ENCODE results near the gene CYP4F22.
A peak's percentile ranks its signal among the peaks of the same experiment; 100 is the strongest.
"Not testable (repeated sequence)": the region's sequence is repeated elsewhere in the genome, so short reads cannot be mapped to it uniquely, and the experiment has no call there.

CYP4F22 gene

GRCh38 chr19:15577184-15577771, 69.0 kb downstream of the CYP4F22 start:
- DNase-seq, result no peak

- DNase-seq, result no peak
Observed at GRCh38 chr19:15583346-15583745, 75.0 kb downstream of the CYP4F22 start.

GRCh38 chr19:15584095-15584494, 75.8 kb downstream of the CYP4F22 start:
- no peak for DNase-seq

DNA sequence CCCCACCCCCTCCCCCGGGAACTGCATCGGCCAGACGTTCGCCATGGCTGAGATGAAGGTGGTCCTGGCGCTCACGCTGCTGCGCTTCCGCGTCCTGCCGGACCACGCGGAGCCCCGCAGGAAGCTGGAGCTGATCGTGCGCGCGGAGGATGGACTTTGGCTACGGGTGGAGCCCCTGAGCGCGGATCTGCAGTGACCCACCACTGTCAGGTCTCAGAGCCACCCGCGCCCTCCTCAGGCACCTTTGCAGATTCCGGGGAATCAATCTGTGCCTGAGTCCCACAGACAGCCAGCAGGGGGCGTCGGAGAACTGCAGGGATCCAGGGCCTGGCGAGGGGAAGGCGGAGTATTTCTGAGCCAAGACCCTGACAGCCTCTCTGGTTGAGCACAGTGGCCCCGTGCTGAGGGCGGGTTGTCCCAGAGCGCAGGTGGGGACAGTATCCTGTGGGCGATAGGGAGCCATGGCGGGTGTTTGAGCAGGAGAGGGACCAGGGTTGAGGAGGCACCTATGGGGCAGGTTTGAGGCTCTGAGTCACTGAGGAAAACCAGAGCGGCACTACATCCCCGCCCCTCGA, 76.3 kb downstream of the CYP4F22 start:
- peak in 7 of 14 donors; percentile 2 to 39 (median 24) for DNase-seq

GRCh38 chr19:15587663-15588062, 79.3 kb downstream of the CYP4F22 start:
- peak in 1 of 14 donors; percentile 20 for DNase-seq

GRCh38 chr19:15588265-15588664, 79.9 kb downstream of the CYP4F22 start:
- DNase-seq, result no peak

GRCh38 chr19:15589760-15590451, 81.6 kb downstream of the CYP4F22 start:
- DNase-seq, result no peak

GRCh38 chr19:15591796-15592195, 83.5 kb downstream of the CYP4F22 start:
- no peak for DNase-seq

- not testable (repeated sequence) for DNase-seq
Observed at GRCh38 chr19:15592506-15592905, 84.2 kb downstream of the CYP4F22 start.

GRCh38 chr19:15593766-15594165, 85.4 kb downstream of the CYP4F22 start:
- not testable (repeated sequence) for DNase-seq

- no peak for DNase-seq
Observed at GRCh38 chr19:15595069-15595468, 86.7 kb downstream of the CYP4F22 start.
